ENCODE data around the gene SUSD3. TPM values are rescaled to one million over a fixed set of nuclear protein-coding genes. Genes with fewer than 3 reads are reported as not detected.

The SUSD3 gene
- total and polyA plus RNA-seq, 2 of the 8 experiments (the other 6 are each of a cell fraction or from before 2014, with no cell fraction given) = 5.5 to 35.4 TPM

DNA sequence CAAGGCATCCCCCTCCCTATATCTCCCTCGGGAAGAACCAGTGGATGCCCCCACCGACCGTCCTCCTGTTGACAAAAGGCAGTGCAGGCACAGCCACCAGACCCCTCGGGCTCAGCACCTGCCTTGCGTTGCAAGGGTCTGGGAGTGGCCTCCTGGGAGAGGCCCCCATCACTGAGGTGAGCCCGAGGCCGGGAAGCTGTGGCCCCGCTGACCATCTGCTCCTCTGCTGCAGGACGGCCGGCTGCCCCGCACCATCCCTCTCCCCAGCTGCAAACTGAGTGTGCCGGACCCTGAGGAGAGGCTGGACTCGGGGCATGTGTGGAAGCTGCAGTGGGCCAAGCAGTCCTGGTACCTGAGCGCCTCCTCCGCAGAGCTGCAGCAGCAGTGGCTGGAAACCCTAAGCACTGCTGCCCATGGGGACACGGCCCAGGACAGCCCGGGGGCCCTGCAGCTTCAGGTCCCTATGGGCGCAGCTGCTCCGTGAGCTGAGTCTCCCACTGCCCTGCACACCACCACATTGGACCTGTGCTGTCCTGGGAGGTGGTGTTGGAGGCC, 23.3 kb upstream of the SUSD3 start (continued):
- TF ChIP-seq BACH1 (IDR thresholded peaks at IDR 0.05; ENCODE audit: low read length) = no peak

All from H1 (cell line).